Measurements from ENCODE around the gene VAT1. TPM values are rescaled to one million over a fixed set of nuclear protein-coding genes. Genes with fewer than 3 reads are reported as not detected.
A peak's percentile ranks its signal among the peaks of the same experiment; 100 is the strongest.

Gene VAT1
- total and polyA plus RNA-seq, 2 of the 13 experiments (the other 11 are each of a cell fraction or from before 2014, with no cell fraction given), result 143 to 205 TPM

DNA sequence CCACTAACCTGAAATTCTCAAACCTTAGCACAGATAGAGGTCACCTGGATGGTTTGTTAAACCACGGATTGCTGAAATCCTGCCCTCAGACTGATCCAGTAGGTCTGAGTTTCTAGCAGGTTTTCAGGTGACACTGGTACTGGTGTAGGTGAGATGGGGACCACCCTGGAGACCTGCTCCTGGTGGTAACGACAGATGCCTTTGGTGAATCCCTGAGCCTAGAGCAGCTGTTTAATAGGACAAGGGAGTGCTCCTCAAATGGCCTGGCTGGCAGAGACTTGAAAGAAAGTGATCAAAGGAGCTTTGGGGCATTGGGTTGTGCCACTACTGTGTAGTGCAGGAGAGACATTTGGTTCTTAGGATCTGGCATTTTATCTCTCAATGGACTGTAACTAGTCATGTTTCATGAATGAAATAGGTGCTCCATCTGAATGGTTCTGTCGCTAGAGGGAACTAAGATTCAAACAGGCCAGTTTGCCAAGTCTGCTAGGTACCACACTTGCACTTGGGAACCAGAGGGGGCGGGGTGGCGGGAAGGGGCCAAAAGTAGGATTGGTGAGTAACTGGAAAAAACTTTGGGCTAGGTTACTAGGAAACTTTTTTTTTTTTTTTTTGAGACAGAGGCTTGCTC lies 18.5 kb downstream of the VAT1 start (continued):
- no peak for TF ChIP-seq HIC2 (CRISPR knock-in tag; IDR thresholded peaks at IDR 0.05; ENCODE audit: low read depth)
- TF ChIP-seq ZNF580 (CRISPR knock-in tag; IDR thresholded peaks at IDR 0.05; ENCODE audit: borderline replicate concordance, low read depth), result no peak
- no peak for TF ChIP-seq ONECUT2 (CRISPR knock-in tag; IDR thresholded peaks at IDR 0.05)
- no peak for TF ChIP-seq ZBTB43 (CRISPR knock-in tag; conservative IDR thresholded peaks at IDR 0.05)
- 0 out of 2 replicates have a peak, but pooled peaks have one; percentile 20 for TF ChIP-seq ZNF501 (CRISPR knock-in tag; IDR thresholded peaks at IDR 0.05)
- TF ChIP-seq ZNF772 (CRISPR knock-in tag; IDR thresholded peaks at IDR 0.05), result no peak
- TF ChIP-seq POLR2A (IDR thresholded peaks at IDR 0.05; ENCODE audit: insufficient read depth in 1 of 2, low read depth in 2 of 2, low read length in 2 of 2), result peak in 1 of 2 experiments; percentile 45; a peak in 2 of 4 replicates
- TF ChIP-seq MEF2D (CRISPR knock-in tag; IDR thresholded peaks at IDR 0.05), result 0 out of 2 replicates have a peak, but pooled peaks have one; percentile 10
- peak; percentile 88 for TF ChIP-seq RBM22 (optimal IDR thresholded peaks at IDR 0.05; ENCODE audit: low read length)
- TF ChIP-seq, protein P1, sequence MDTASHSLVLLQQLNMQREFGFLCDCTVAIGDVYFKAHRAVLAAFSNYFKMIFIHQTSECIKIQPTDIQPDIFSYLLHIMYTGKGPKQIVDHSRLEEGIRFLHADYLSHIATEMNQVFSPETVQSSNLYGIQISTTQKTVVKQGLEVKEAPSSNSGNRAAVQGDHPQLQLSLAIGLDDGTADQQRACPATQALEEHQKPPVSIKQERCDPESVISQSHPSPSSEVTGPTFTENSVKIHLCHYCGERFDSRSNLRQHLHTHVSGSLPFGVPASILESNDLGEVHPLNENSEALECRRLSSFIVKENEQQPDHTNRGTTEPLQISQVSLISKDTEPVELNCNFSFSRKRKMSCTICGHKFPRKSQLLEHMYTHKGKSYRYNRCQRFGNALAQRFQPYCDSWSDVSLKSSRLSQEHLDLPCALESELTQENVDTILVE (CRISPR knock-in tag; IDR thresholded peaks at IDR 0.05), result no peak
- TF ChIP-seq, protein P2, sequence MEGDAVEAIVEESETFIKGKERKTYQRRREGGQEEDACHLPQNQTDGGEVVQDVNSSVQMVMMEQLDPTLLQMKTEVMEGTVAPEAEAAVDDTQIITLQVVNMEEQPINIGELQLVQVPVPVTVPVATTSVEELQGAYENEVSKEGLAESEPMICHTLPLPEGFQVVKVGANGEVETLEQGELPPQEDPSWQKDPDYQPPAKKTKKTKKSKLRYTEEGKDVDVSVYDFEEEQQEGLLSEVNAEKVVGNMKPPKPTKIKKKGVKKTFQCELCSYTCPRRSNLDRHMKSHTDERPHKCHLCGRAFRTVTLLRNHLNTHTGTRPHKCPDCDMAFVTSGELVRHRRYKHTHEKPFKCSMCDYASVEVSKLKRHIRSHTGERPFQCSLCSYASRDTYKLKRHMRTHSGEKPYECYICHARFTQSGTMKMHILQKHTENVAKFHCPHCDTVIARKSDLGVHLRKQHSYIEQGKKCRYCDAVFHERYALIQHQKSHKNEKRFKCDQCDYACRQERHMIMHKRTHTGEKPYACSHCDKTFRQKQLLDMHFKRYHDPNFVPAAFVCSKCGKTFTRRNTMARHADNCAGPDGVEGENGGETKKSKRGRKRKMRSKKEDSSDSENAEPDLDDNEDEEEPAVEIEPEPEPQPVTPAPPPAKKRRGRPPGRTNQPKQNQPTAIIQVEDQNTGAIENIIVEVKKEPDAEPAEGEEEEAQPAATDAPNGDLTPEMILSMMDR (CRISPR knock-in tag; IDR thresholded peaks at IDR 0.05), result 0 out of 2 replicates have a peak, but pooled peaks have one; percentile 18
- TF ChIP-seq ZNF460 (CRISPR knock-in tag; IDR thresholded peaks at IDR 0.05; ENCODE audit: borderline replicate concordance), result no peak
- TF ChIP-seq SSRP1 (CRISPR knock-in tag; IDR thresholded peaks at IDR 0.05), result peak; percentile 92; the same call in 1 of the 2 replicates
- no peak for TF ChIP-seq THAP11 (CRISPR knock-in tag; IDR thresholded peaks at IDR 0.05)
- TF ChIP-seq DNMT3B (CRISPR knock-in tag; conservative IDR thresholded peaks at IDR 0.05), result no peak
- no peak for TF ChIP-seq TFDP2 (CRISPR knock-in tag; IDR thresholded peaks at IDR 0.05)
- peak; percentile 50; the same call in 1 of the 2 replicates for TF ChIP-seq RBFOX2 (IDR thresholded peaks at IDR 0.05; ENCODE audit: low read depth, low read length)
- no peak for TF ChIP-seq ZNF280D (CRISPR knock-in tag; IDR thresholded peaks at IDR 0.05)
